ENCODE results near the gene PROS1. TPM values are rescaled to one million over a fixed set of nuclear protein-coding genes. Genes with fewer than 3 reads are reported as not detected.
"Not testable (repeated sequence)": the region's sequence is repeated elsewhere in the genome, so short reads cannot be mapped to it uniquely, and the experiment has no call there.

Gene PROS1
- total and polyA plus RNA-seq, 12 donors, result 13.0 to 147 (median 41.4) TPM

DNA sequence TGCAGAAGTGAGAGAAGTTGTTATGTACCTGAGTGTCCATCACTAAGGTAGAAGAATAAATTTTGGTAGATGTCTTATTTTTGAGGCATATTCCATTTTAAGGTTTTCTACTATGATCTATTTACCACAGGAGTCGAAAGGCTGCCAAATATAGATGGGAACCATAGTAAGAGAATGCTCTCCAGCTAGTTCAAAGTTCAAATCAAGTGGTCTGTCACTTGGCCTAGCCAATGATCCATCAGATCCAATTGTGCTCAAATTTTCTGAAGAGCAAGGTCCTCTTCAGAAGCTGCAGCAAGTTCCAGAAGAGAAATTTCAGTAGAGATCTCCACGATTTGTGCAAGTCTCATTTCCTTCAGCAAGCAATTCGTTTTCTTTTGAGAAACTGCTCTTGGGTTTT, 10.9 kb downstream of the PROS1 start:
- DNase-seq (no peak), ATAC-seq (no peak)
- TF ChIP-seq CTCF (IDR thresholded peaks at IDR 0.05), result no peak
- Histone ChIP-seq H3K36me3 (peaks cover 0 to 15% (median 0%) of the 10 kb centered on the region in 9 donors), H3K9me3 (no peaks in the 10 kb centered on the region), H3K27ac (no peak overlapping the region), H3K27me3 (no peaks in the 10 kb centered on the region), H3K4me3 (no peak overlapping the region), H3K4me1 (no peaks in the 10 kb centered on the region)
- 91 to 92% methylated on average over 3 of the region's 3 CpGs for WGBS, 2 donors
- intact Hi-C loops (cut with DNase I), result no loop called here

DNA sequence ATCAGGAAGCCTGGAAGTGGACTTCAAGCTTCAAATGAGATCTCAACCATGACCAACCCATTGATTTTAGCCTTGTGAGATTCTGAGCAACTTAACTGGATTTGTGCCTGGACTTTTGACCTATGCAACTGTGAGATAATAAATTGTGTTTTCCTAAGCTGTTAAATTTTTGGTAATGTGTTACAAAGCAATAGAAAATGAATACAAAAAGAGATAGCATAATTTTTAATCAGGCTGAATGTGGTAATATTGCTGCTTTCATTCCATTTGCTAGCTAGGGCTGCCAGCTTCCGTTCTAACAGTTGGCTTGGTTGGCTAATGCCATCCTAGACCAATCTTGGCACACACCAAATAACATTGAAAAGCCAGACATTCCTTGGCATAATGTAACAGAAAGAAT, 12.2 kb downstream of the PROS1 start:
- H3K36me3 ChIP-seq, result peaks cover 0 to 15% (median 0%) of the 10 kb centered on the region in 9 donors
- no peaks in the 10 kb centered on the region for H3K9me3 ChIP-seq
- no peak overlapping the region for H3K27ac ChIP-seq
- no peak overlapping the region for H3K4me3 ChIP-seq
- no peaks in the 10 kb centered on the region for H3K27me3 ChIP-seq
- DNase-seq (no peak), ATAC-seq (no peak)
- no peak for TF ChIP-seq CTCF (IDR thresholded peaks at IDR 0.05)
- H3K4me1 ChIP-seq, result no peaks in the 10 kb centered on the region
- 73 to 79% methylated on average over 1 of the region's 1 CpG for WGBS, 2 donors
- intact Hi-C loops (cut with DNase I), result no loop called here

DNA sequence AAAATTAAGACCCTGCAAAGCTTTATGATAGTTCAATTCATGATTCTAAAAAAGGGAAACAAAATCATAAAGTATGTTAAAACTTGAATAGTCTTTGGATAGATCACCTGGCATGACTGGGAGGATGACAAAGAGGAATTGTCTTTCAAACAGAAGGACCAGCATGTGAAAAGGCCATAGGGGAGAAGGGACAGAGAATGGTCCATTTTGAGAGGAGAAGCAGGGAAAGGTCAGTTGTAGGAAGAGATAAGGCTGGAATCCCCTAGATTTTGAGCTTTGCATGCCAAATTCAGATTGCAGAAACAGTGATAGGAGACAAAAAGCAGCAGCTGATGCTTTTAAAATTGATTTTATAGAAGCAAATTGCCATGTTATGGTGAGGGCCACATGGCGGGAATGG, 12.7 kb downstream of the PROS1 start:
- intact Hi-C loops (cut with DNase I), result no loop called here
- no peaks in the 10 kb centered on the region for H3K27me3 ChIP-seq
- H3K4me1 ChIP-seq, result no peaks in the 10 kb centered on the region
- H3K9me3 ChIP-seq, result no peaks in the 10 kb centered on the region
- no peak overlapping the region for H3K27ac ChIP-seq
- H3K4me3 ChIP-seq, result no peak overlapping the region
- peaks cover 0 to 15% (median 0%) of the 10 kb centered on the region in 9 donors for H3K36me3 ChIP-seq
- 94 to 100% methylated on average over 1 of the region's 1 CpG for WGBS, 2 donors
- no peak for TF ChIP-seq CTCF (IDR thresholded peaks at IDR 0.05)
- DNase-seq, result no peak
- ATAC-seq, result no peak

DNA sequence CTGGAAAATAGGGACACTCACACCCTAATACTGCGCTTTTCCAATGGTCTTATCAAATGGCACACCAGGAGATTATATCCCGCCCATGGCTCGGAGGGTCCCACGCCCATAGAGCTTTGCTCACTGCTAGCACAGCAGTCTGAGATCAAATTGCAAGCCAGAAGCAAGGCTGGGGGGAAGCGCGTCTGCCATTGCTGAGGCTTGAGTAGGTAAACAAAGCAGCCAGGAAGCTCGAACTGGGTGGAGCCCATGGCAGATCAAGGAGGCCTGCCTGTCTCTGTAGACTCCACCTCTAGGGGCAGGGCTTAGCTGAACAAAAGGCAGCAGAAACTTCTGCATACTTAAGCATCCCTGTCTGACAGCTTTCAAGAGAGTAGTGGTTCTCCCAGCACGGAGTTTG, 23.7 kb downstream of the PROS1 start:
- 90 to 91% methylated on average over 8 of the region's 8 CpGs for WGBS, 2 donors
- ATAC-seq; DNase-seq; intact Hi-C loops (cut with DNase I); H3K36me3 ChIP-seq; H3K27ac ChIP-seq; H3K4me3 ChIP-seq; H3K4me1 ChIP-seq; H3K27me3 ChIP-seq: not testable (repeated sequence)
- H3K9me3 ChIP-seq, result peaks cover 0 to 46% (median 12%) of the 10 kb centered on the region in 11 donors

GRCh38 chr3:93937485-93937884, 36.2 kb downstream of the PROS1 start:
- H3K36me3 ChIP-seq; H3K27ac ChIP-seq; H3K4me3 ChIP-seq; H3K27me3 ChIP-seq; DNase-seq; ATAC-seq; intact Hi-C loops (cut with DNase I): not testable (repeated sequence)
- 96 to 98% methylated on average over 6 of the region's 6 CpGs for WGBS, 2 donors
- Histone ChIP-seq H3K4me1 (peaks cover 0 to 11% (median 0%) of the 10 kb centered on the region in 9 donors), H3K9me3 (peaks cover 0 to 13% (median 0%) of the 10 kb centered on the region in 11 donors)

Measured in heart right ventricle (tissue), 16 donors.